Endothelial cell of umbilical vein (primary cell): ENCODE data around the gene SLC16A5. TPM values are rescaled to one million over a fixed set of nuclear protein-coding genes. Genes with fewer than 3 reads are reported as not detected.

Experiments
- BruUV-seq: library from RNA; stranded (reverse); fragments of 400-500 nt; replicated peaks from 2 replicates; lab custom pipeline; 2021; lab: Mats Ljungman, UMichigan
- CTCF ChIA-PET: fragments of 300-600, 350-600 bp; sonication (Branson Sonifier 250); formaldehyde crosslinking; loops from one replicate; lab custom pipeline; 2021; ENCODE audit warnings: antibody characterized with exemption, inconsistent platforms; lab: Charles Lee
- POLR2A ChIA-PET: fragments of 300-600, 350-600 bp; sonication (Branson Sonifier 250); formaldehyde crosslinking; loops from one replicate; lab custom pipeline; 2021; ENCODE audit warnings: antibody characterized with exemption, inconsistent platforms; lab: Charles Lee
- DNase-seq: peaks from one replicate; pipeline ENCODE4 v3.0.0-alpha.2; 2011; ENCODE audit warnings: low read depth, low spot score
- FAIRE-seq: peaks from 2 replicates; lab custom pipeline; 2011; peaks lifted over from hg19 to GRCh38; lab: Jason Lieb, UNC
- H2AFZ ChIP-seq: 2 replicates; pipeline ENCODE4 v1.6.0; 2012; ENCODE audit warnings: low read depth, low read length, control low read depth, inconsistent platforms
- H3K27ac ChIP-seq: 2 replicates; pipeline ENCODE4 v1.5.1; 2011; ENCODE audit warnings: low read depth, mild to moderate bottlenecking, control low read depth, low read length, moderate library complexity; ENCODE audit not compliant: insufficient read depth
- H3K27me3 ChIP-seq, 2 experiments: 2 replicates each; pipeline versions ENCODE4 v1.6.0 to v1.6.1; 2011; ENCODE audit warnings: low read length in 2 of 2, mixed read lengths in 1 of 2; ENCODE audit not compliant: control insufficient read depth in 2 of 2, insufficient read depth in 2 of 2
- H3K36me3 ChIP-seq, 2 experiments: 2 replicates in 1 of 2; 3 replicates in 1 of 2; pipeline ENCODE4 v1.5.1; 2011; ENCODE audit warnings: low read length in 2 of 2, mild to moderate bottlenecking in 1 of 2, moderate library complexity in 1 of 2; ENCODE audit not compliant: control insufficient read depth in 2 of 2, insufficient read depth in 2 of 2; ENCODE audit errors: extremely low read depth in 1 of 2
- H3K4me1 ChIP-seq: 3 replicates; pipeline ENCODE4 v1.5.1; 2011; ENCODE audit warnings: mild to moderate bottlenecking, low read length; ENCODE audit not compliant: control insufficient read depth, insufficient read depth; ENCODE audit errors: extremely low read depth
- H3K4me2 ChIP-seq: 2 replicates; pipeline ENCODE4 v1.6.1; 2011; ENCODE audit warnings: low read length, control low read depth, mixed read lengths; ENCODE audit not compliant: insufficient read depth
- H3K4me3 ChIP-seq, 3 experiments: fragments of 200-600 bp in 1 of 3; sonication (generic), shearing (Covaris generic) in 1 of 3; replicated peaks in 1 of 3; 2 replicates each; pipeline ENCODE4 v1.5.1; 2011 to 2016; ENCODE audit warnings: control low read depth in 3 of 3, low read length in 3 of 3, mild to moderate bottlenecking in 2 of 3, inconsistent platforms in 1 of 3, low read depth in 1 of 3, moderate library complexity in 1 of 3; ENCODE audit not compliant: insufficient read depth in 1 of 3
- H3K79me2 ChIP-seq: 2 replicates; pipeline ENCODE4 v1.6.0; 2012; ENCODE audit warnings: low read length, inconsistent platforms; ENCODE audit not compliant: control insufficient read depth, insufficient read depth
- H3K9ac ChIP-seq: replicated peaks from 2 replicates; pipeline ENCODE3; 2011; ENCODE audit warnings: low read length, control low read depth; ENCODE audit not compliant: insufficient read depth; ENCODE audit errors: extremely low read depth
- H3K9me1 ChIP-seq: replicated peaks from 3 replicates; pipeline ENCODE4 v1.6.0; 2011; ENCODE audit warnings: mild to moderate bottlenecking, low read length; ENCODE audit not compliant: control insufficient read depth, insufficient read depth; ENCODE audit errors: extremely low read depth
- H3K9me3 ChIP-seq: replicated peaks from 2 replicates; pipeline ENCODE4 v1.5.1; 2012; ENCODE audit warnings: low read length, inconsistent platforms; ENCODE audit not compliant: control insufficient read depth, insufficient read depth
- H4K20me1 ChIP-seq: replicated peaks from 2 replicates; pipeline ENCODE3; 2011; ENCODE audit warnings: mild to moderate bottlenecking, low read length; ENCODE audit not compliant: control insufficient read depth, insufficient read depth; ENCODE audit errors: extremely low read depth
- EZH2 ChIP-seq: IDR thresholded peaks from 2 replicates; pipeline ENCODE4 v1.6.1; 2012; ENCODE audit warnings: borderline replicate concordance, low read depth, mild to moderate bottlenecking, moderate library complexity, low read length, inconsistent platforms; ENCODE audit not compliant: severe bottlenecking
- FOS ChIP-seq: IDR thresholded peaks from 2 replicates; pipeline ENCODE4 v1.6.1; 2011; ENCODE audit warnings: mild to moderate bottlenecking, low read length, moderate library complexity, borderline replicate concordance; ENCODE audit not compliant: insufficient read depth
- GATA2 ChIP-seq: IDR thresholded peaks from 2 replicates; pipeline ENCODE4 v1.7.0; 2011; ENCODE audit warnings: low read depth, mild to moderate bottlenecking, moderate library complexity, mixed read lengths, low read length; ENCODE audit not compliant: insufficient read length, insufficient read depth
- JUN ChIP-seq: IDR thresholded peaks from 2 replicates; pipeline ENCODE4 v1.6.1; 2011; ENCODE audit warnings: borderline replicate concordance, low read depth; ENCODE audit not compliant: insufficient read length, insufficient read depth
- MYC ChIP-seq: IDR thresholded peaks from one replicate; pipeline ENCODE4 v1.6.1; 2011; ENCODE audit warnings: mild to moderate bottlenecking, low read depth, low read length
- POLR2A ChIP-seq: IDR thresholded peaks from 2 replicates; pipeline ENCODE4 v1.6.1; 2012; ENCODE audit warnings: low read depth, mild to moderate bottlenecking, control low read depth, low read length
- POLR2AphosphoS5 ChIP-seq: IDR thresholded peaks from 2 replicates; pipeline ENCODE4 v1.6.1; 2012; ENCODE audit warnings: low read depth, mild to moderate bottlenecking, control low read depth, low read length, moderate library complexity; ENCODE audit not compliant: insufficient read depth
- dilution Hi-C: fragments of 300-500 bp; cut with MboI; formaldehyde crosslinking; loops from one replicate; pipeline ENCODE4 v1.15.0; 2019; ENCODE audit warnings: low sequenced_read_pairs; ENCODE audit not compliant: extremely low pct_ligation_motif_present
- intact Hi-C: fragments of 100-400 bp; cut with micrococcal nuclease; formaldehyde crosslinking; loops from one replicate; pipeline ENCODE4 v1.10.0; 2022
- polyA plus RNA-seq, 4 experiments: library from polyadenylated mRNA; depleted of rRNA in 3 of 4; stranded (reverse) in 3 of 4; unstranded in 1 of 4; fragments of >200 nt; gene quantifications; 2 replicates each; pipeline versions ENCODE4 v1.2.1 to v1.2.3, GENCODE V29; 2011 to 2012; ENCODE audit warnings: missing spikeins in 1 of 4
- total RNA-seq: library from RNA; stranded (reverse); gene quantifications from 2 replicates; pipeline ENCODE4 v1.2.3, GENCODE V29; 2021
- TF ChIP-seq, protein P1 (sequence below): IDR thresholded peaks from 2 replicates; pipeline ENCODE4 v1.6.1; 2011; ENCODE audit not compliant: insufficient read depth, insufficient read length
- TF ChIP-seq, protein P2 (sequence below), 2 donors: IDR thresholded peaks; 1 replicate in 1 of 2; 2 replicates in 1 of 2; pipeline ENCODE4 v1.5.1; 2011; ENCODE audit warnings: low read length in 2 of 2, mild to moderate bottlenecking in 2 of 2, moderate library complexity in 2 of 2, control low read depth in 1 of 2, inconsistent platforms in 1 of 2, low read depth in 1 of 2; ENCODE audit not compliant: insufficient read depth in 1 of 2; ENCODE audit errors: extremely low read depth in 1 of 2

SLC16A5 gene
- total and polyA plus RNA-seq, 2 donors (not counting 3 experiments of a cell fraction or from before 2014, with no cell fraction given): 16.4 to 23.3 TPM

DNA sequence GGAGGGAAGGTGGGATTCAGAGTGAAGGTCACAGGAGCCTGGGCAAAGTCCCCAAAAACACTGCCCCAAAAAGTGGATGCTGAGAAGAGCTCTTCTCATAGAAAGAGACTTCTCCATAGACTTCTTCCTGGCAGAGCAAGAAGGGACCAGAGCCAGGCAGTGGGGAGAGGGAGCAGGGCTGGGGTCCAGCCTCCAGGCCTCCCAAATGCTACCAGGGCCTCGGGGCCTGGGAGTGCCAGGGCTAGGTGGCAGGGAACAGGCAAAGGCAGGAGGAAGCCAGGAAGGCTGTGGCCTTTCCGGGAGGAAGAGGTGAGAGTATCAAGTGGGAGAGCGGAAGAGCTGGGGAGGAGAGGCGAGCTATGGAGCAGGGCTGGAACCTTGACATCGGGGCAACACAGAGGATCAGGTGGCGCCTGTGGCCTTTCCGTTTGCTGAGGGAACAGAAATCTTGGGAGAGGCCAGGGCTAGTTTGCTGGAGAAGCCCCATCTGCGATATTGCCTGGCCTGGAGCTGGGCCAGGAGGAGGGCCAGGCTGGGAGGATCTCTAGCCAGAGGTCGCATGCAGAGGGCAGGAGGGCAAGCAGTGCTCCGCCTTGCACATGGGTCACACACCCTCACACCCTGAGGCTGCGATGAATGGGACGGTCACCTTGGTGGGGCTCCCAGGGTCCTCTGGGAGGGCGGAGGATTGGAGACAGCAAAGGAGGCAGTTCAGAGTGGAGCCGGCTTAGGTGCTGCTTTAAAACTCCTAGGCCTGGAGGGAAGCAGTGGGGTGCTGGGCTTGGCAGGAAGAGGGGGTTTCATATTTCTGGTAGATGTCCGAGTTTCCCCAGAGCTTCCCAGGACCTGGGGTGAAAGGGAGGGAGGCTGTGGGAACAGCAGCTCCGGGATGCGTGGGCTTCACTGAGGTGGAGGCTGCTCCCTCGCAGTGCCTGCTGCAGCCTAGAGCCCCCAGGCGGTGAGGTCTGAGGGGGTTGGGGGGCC is 3.4 kb downstream of the SLC16A5 start:
- no peaks in the 10 kb centered on the region for H4K20me1 ChIP-seq
- peak overlapping the region; percentile 23 for H2AFZ ChIP-seq
- H3K4me3 ChIP-seq: peak overlapping the region in 1 of 3 experiments; percentile 24
- no peaks in the 10 kb centered on the region for H3K9me3 ChIP-seq
- DNase-seq (no peak), FAIRE-seq (peak; percentile 87)
- peaks cover 38% of the 10 kb centered on the region for H3K4me1 ChIP-seq
- H3K27me3 ChIP-seq: no peaks in the 10 kb centered on the region
- CTCF ChIA-PET: interaction anchor here (0.6 to 2.0 kb wide), 8 partner anchors 9 to 111 kb away, joined by 3 to 24 read pairs (median 4); partner anchors contain the start of gene ARMC7
- H3K79me2 ChIP-seq: no peaks in the 10 kb centered on the region
- POLR2A ChIA-PET: interaction anchor here (1.2 kb wide), 1 partner anchor 14 kb away, joined by 3 read pairs; no protein-coding TSS in a partner anchor
- TF ChIP-seq, protein P1, sequence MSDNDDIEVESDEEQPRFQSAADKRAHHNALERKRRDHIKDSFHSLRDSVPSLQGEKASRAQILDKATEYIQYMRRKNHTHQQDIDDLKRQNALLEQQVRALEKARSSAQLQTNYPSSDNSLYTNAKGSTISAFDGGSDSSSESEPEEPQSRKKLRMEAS: no peak
- TF ChIP-seq EZH2: no peak
- no peak for TF ChIP-seq POLR2AphosphoS5
- TF ChIP-seq, protein P2, sequence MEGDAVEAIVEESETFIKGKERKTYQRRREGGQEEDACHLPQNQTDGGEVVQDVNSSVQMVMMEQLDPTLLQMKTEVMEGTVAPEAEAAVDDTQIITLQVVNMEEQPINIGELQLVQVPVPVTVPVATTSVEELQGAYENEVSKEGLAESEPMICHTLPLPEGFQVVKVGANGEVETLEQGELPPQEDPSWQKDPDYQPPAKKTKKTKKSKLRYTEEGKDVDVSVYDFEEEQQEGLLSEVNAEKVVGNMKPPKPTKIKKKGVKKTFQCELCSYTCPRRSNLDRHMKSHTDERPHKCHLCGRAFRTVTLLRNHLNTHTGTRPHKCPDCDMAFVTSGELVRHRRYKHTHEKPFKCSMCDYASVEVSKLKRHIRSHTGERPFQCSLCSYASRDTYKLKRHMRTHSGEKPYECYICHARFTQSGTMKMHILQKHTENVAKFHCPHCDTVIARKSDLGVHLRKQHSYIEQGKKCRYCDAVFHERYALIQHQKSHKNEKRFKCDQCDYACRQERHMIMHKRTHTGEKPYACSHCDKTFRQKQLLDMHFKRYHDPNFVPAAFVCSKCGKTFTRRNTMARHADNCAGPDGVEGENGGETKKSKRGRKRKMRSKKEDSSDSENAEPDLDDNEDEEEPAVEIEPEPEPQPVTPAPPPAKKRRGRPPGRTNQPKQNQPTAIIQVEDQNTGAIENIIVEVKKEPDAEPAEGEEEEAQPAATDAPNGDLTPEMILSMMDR (IDR thresholded peaks at IDR 0.05; ENCODE audit: extremely low read depth in 1 of 2, insufficient read depth in 1 of 2, low read depth in 1 of 2, low read length in 2 of 2): no peak
- TF ChIP-seq POLR2A: no peak
- TF ChIP-seq FOS: no peak
- TF ChIP-seq GATA2: no peak
- no peak for TF ChIP-seq JUN
- no peak for TF ChIP-seq MYC
- dilution Hi-C loops (no loop called here), intact Hi-C loops (no loop called here)
- peak overlapping the region; percentile 45 for H3K4me2 ChIP-seq
- no peaks in the 10 kb centered on the region for H3K36me3 ChIP-seq
- H3K9me1 ChIP-seq: no peaks in the 10 kb centered on the region
- no TSS peak for BruUV-seq
- H3K9ac ChIP-seq: peak overlapping the region; percentile 19
- peak overlapping the region; percentile 36 for H3K27ac ChIP-seq
